Prostate gland (tissue), 2 donors: ENCODE data around the gene MUC12.

ENCODE experiments used
- POLR2AphosphoS5 ChIP-seq: sonication (generic); formaldehyde crosslinking; IDR thresholded peaks from one replicate; pipeline ENCODE4 v1.6.1; 2017; ENCODE audit warnings: antibody characterized with exemption
- TF ChIP-seq, protein P1 (sequence below), 4 experiments: fragments of 200-600 bp in 2 of 4; fragments of 450-650 bp in 2 of 4; sonication (generic) in 2 of 4; IDR thresholded peaks; 1 replicate in 3 of 4; 2 replicates in 1 of 4; pipeline ENCODE4 v1.5.1; 2016 to 2019; ENCODE audit warnings: antibody characterized with exemption in 4 of 4, mild to moderate bottlenecking in 2 of 4, moderate library complexity in 2 of 4

DNA sequence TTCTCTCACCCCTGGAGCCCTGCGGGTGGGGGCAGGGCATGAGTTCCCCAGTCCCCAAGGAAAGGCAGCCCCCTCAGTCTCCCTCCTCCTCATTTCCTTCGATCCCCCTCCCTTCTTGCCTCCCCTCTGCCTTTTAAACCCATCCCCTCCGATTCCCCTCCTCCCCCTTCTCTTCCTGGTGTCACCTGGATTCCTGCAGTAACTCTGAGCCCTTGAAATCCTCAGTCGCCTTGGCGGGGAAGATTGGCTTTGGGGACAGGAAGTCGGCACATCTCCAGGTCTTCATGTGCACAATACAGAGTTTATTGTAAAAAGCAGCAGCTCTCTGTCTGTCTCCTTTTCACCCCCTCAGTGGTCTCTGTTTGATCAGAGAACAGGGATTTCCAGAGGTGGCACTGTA is 1.3 kb upstream of the MUC12 start:
- TF ChIP-seq POLR2AphosphoS5 = no peak
- TF ChIP-seq, protein P1, sequence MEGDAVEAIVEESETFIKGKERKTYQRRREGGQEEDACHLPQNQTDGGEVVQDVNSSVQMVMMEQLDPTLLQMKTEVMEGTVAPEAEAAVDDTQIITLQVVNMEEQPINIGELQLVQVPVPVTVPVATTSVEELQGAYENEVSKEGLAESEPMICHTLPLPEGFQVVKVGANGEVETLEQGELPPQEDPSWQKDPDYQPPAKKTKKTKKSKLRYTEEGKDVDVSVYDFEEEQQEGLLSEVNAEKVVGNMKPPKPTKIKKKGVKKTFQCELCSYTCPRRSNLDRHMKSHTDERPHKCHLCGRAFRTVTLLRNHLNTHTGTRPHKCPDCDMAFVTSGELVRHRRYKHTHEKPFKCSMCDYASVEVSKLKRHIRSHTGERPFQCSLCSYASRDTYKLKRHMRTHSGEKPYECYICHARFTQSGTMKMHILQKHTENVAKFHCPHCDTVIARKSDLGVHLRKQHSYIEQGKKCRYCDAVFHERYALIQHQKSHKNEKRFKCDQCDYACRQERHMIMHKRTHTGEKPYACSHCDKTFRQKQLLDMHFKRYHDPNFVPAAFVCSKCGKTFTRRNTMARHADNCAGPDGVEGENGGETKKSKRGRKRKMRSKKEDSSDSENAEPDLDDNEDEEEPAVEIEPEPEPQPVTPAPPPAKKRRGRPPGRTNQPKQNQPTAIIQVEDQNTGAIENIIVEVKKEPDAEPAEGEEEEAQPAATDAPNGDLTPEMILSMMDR (IDR thresholded peaks at IDR 0.05) = no peak
